Mesenchymal stem cell (in vitro differentiated cells and primary cell): ENCODE data around the gene OLFML2B.

ENCODE experiments used
- DNase-seq: peaks from one replicate; pipeline ENCODE4 v3.0.0-alpha.2; 2013
- H2AFZ ChIP-seq: one replicate; pipeline ENCODE4 v1.6.1; 2013; ENCODE audit warnings: low read depth, mild to moderate bottlenecking, control low read depth, inconsistent platforms, low read length, moderate library complexity
- H2AK5ac ChIP-seq: 2 replicates; pipeline ENCODE4 v1.6.1; 2013; ENCODE audit warnings: low read length, moderate library complexity, mild to moderate bottlenecking, inconsistent platforms; ENCODE audit not compliant: severe bottlenecking
- H2BK120ac ChIP-seq: one replicate; pipeline ENCODE4 v1.6.1; 2013; ENCODE audit warnings: low read depth, mild to moderate bottlenecking, inconsistent platforms, low read length, moderate library complexity
- H2BK12ac ChIP-seq, 2 experiments: one replicate each; pipeline ENCODE4 v1.6.1; 2013; ENCODE audit warnings: inconsistent platforms in 2 of 2, low read length in 2 of 2, mild to moderate bottlenecking in 2 of 2, moderate library complexity in 2 of 2, control low read depth in 1 of 2
- H2BK15ac ChIP-seq: one replicate; pipeline ENCODE4 v1.6.1; 2013; ENCODE audit warnings: mild to moderate bottlenecking, low read depth, inconsistent platforms; ENCODE audit not compliant: poor library complexity, severe bottlenecking
- H2BK5ac ChIP-seq: 2 replicates; pipeline ENCODE4 v1.6.1; 2013; ENCODE audit warnings: low read depth, mild to moderate bottlenecking, low read length, control low read depth, inconsistent platforms; ENCODE audit not compliant: poor library complexity, severe bottlenecking
- H3K14ac ChIP-seq, 2 experiments: one replicate each; pipeline ENCODE4 v1.6.1; 2013; ENCODE audit warnings: inconsistent platforms in 2 of 2, low read length in 2 of 2, control low read depth in 1 of 2, mild to moderate bottlenecking in 1 of 2, moderate library complexity in 1 of 2
- H3K18ac ChIP-seq, 2 experiments: one replicate each; pipeline ENCODE4 v1.6.1; 2013; ENCODE audit warnings: inconsistent platforms in 2 of 2, low read length in 2 of 2, control low read depth in 1 of 2, low read depth in 1 of 2, mild to moderate bottlenecking in 1 of 2
- H3K23ac ChIP-seq, 2 experiments: one replicate each; pipeline ENCODE4 v1.6.1; 2013; ENCODE audit warnings: inconsistent platforms in 2 of 2, low read length in 2 of 2, mild to moderate bottlenecking in 2 of 2, moderate library complexity in 2 of 2, control low read depth in 1 of 2
- H3K27ac ChIP-seq: 2 replicates; pipeline ENCODE4 v1.5.1; 2013; ENCODE audit warnings: mild to moderate bottlenecking, moderate library complexity, low read length, control low read depth, inconsistent platforms; ENCODE audit not compliant: poor library complexity, severe bottlenecking
- H3K27me3 ChIP-seq, 2 experiments: 2 replicates each; pipeline versions ENCODE4 v1.6.1 to v1.7.0; 2013; ENCODE audit warnings: low read length in 2 of 2, mild to moderate bottlenecking in 2 of 2, moderate library complexity in 2 of 2, control low read depth in 1 of 2, inconsistent platforms in 1 of 2; ENCODE audit not compliant: control insufficient read depth in 1 of 2, insufficient read depth in 1 of 2
- H3K36me3 ChIP-seq, 2 experiments: 2 replicates each; pipeline versions ENCODE4 v1.6.1 to v1.7.0; 2013; ENCODE audit warnings: low read length in 2 of 2, control low read depth in 1 of 2, inconsistent platforms in 1 of 2, low read depth in 1 of 2, mild to moderate bottlenecking in 1 of 2; ENCODE audit not compliant: insufficient read depth in 2 of 2, control insufficient read depth in 1 of 2
- H3K4ac ChIP-seq, 2 experiments: one replicate each; pipeline ENCODE4 v1.6.1; 2013; ENCODE audit warnings: inconsistent platforms in 2 of 2, low read length in 2 of 2, mild to moderate bottlenecking in 2 of 2, moderate library complexity in 2 of 2, control low read depth in 1 of 2, low read depth in 1 of 2
- H3K4me1 ChIP-seq: 2 replicates; pipeline ENCODE4 v1.6.1; 2013; ENCODE audit warnings: low read depth, low read length, control low read depth; ENCODE audit not compliant: control insufficient read depth, insufficient read depth
- H3K4me2 ChIP-seq: 2 replicates; pipeline ENCODE4 v1.6.1; 2013; ENCODE audit warnings: low read length, mild to moderate bottlenecking, inconsistent platforms; ENCODE audit not compliant: poor library complexity, severe bottlenecking
- H3K4me3 ChIP-seq, 2 experiments: 2 replicates each; pipeline versions ENCODE4 v1.5.1 to v1.7.0; 2013; ENCODE audit warnings: low read length in 2 of 2, mild to moderate bottlenecking in 2 of 2, control low read depth in 1 of 2, low read depth in 1 of 2; ENCODE audit not compliant: insufficient read depth in 1 of 2
- H3K79me1 ChIP-seq: replicated peaks from 2 replicates; pipeline ENCODE4 v1.6.1; 2013; ENCODE audit warnings: mild to moderate bottlenecking, control low read depth, low read length, inconsistent platforms; ENCODE audit not compliant: poor library complexity, severe bottlenecking
- H3K9ac ChIP-seq: 2 replicates; pipeline ENCODE4 v1.7.0; 2013; ENCODE audit warnings: mild to moderate bottlenecking, low read length, moderate library complexity
- H3K9me3 ChIP-seq: 2 replicates; pipeline ENCODE4 v1.7.0; 2013; ENCODE audit warnings: mild to moderate bottlenecking, low read length; ENCODE audit not compliant: control insufficient read depth
- H4K8ac ChIP-seq: one replicate; pipeline ENCODE4 v1.6.1; 2013; ENCODE audit warnings: inconsistent platforms, mild to moderate bottlenecking, low read length, moderate library complexity
- H4K91ac ChIP-seq: one replicate; pipeline ENCODE4 v1.6.1; 2013; ENCODE audit warnings: mild to moderate bottlenecking, low read length, inconsistent platforms
- WGBS: methylation state at CpG from one replicate; pipeline ENCODE4 v1.1.7; 2013; ENCODE audit warnings: mixed read lengths; 5-methylcytosine and 5-hydroxymethylcytosine counted together

OLFML2B gene

DNA sequence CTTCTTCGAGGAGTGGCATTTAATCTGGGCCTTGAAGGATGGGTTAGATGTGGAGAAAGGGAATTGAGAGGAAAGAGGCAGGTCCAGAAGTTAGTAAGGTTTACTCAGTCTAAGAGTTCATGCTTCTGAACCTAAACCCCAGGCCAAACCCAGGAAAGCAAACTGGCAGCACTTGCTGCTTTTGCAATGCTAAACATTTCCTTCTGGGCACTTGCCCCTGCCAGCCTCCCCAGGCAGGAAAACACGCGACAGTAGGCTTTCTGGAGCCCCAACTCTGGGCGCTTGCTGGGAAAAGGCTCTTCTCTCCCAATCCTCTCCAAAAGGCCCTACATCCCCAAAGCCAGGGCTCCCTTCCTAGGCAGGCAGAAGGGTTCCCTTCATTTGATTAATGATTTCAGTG is 2.5 kb downstream of the OLFML2B start:
- Histone ChIP-seq H3K79me1 (peaks cover 12% of the 10 kb centered on the region), H2AFZ (no peak overlapping the region), H2BK12ac (no peak overlapping the region), H3K4me3 (peak overlapping the region in 1 of 2 experiments; percentile 94), H2AK5ac (peak overlapping the region; percentile 55), H3K9me3 (no peaks in the 10 kb centered on the region), H3K27me3 (no peaks in the 10 kb centered on the region), H3K4me2 (peak overlapping the region; percentile 24), H3K36me3 (peaks cover 3 to 35% of the 10 kb centered on the region in 2 experiments), H3K18ac (no peak overlapping the region), H4K8ac (no peak overlapping the region), H4K91ac (no peak overlapping the region), H3K4ac (no peak overlapping the region), H2BK120ac (no peak overlapping the region), H3K27ac (peak overlapping the region; percentile 4), H3K23ac (no peak overlapping the region), H3K9ac (peak overlapping the region; percentile 59), H3K4me1 (peaks cover 26% of the 10 kb centered on the region), H2BK15ac (no peak overlapping the region), H2BK5ac (no peak overlapping the region), H3K14ac (no peak overlapping the region)
- WGBS, result 98% methylated on average over 4 of the region's 4 CpGs
- DNase-seq, result no peak

DNA sequence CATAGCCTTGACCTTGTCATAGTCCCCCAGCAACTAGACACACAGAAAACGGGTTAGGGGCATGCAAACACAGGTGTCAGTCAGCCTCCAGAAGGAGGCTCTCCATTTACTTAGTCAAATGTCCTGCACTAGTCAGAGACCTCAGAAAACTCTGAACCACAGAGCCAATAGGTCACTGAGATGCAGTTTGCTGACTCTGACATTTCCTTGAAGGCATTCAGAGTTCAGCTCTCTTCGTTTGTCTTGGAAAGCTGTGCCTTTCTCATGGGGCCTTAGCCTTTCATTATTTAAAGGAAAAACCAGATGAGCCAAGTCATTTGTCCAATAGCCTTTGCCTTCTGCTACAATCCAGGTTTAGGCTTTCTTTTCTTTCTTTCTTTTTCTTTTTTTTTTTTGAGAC is 3.5 kb downstream of the OLFML2B start:
- no peaks in the 10 kb centered on the region for H3K27me3 ChIP-seq
- H3K36me3 ChIP-seq, result peaks cover 8 to 44% of the 10 kb centered on the region in 2 experiments
- no peak overlapping the region for H3K23ac ChIP-seq
- no peak overlapping the region for H3K4me2 ChIP-seq
- no peak for DNase-seq
- no peak overlapping the region for H3K27ac ChIP-seq
- H3K4me1 ChIP-seq, result peaks cover 26% of the 10 kb centered on the region
- H4K91ac ChIP-seq, result no peak overlapping the region
- peaks cover 12% of the 10 kb centered on the region for H3K79me1 ChIP-seq
- H2BK15ac ChIP-seq, result no peak overlapping the region
- no peak overlapping the region for H2BK5ac ChIP-seq
- H4K8ac ChIP-seq, result no peak overlapping the region
- 73% methylated on average over 2 of the region's 2 CpGs for WGBS
- H2AFZ ChIP-seq, result no peak overlapping the region
- no peak overlapping the region for H3K18ac ChIP-seq
- no peak overlapping the region for H2AK5ac ChIP-seq
- no peak overlapping the region for H2BK12ac ChIP-seq
- peak overlapping the region in 1 of 2 experiments; percentile 10 for H3K4me3 ChIP-seq
- H2BK120ac ChIP-seq, result no peak overlapping the region
- no peak overlapping the region for H3K14ac ChIP-seq
- H3K9me3 ChIP-seq, result no peaks in the 10 kb centered on the region
- no peak overlapping the region for H3K9ac ChIP-seq
- H3K4ac ChIP-seq, result no peak overlapping the region

DNA sequence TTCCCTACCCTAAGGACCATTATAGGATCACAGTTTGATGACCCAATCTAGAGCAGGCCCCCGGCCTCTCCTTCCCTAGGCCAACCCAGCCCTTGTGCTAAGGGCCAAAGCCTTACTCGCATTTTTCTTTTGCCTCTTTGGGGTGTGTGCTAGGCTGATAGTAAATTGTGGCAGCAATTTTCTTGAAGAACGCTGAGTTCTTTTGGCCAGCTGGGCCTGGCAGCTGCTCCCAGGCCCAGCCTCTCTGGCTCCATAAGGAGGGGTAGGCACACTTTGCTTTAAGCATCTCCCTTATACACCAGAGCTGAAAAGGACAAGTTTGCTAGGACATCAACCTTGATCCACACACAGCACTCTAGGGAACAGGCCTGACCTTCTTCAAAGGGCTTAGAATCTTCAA is 4.2 kb downstream of the OLFML2B start:
- Histone ChIP-seq H3K4ac (no peak overlapping the region), H2AK5ac (peak overlapping the region; percentile 0), H2BK12ac (no peak overlapping the region), H3K18ac (no peak overlapping the region), H3K23ac (no peak overlapping the region), H3K14ac (no peak overlapping the region), H3K27ac (peak overlapping the region; percentile 18), H4K91ac (no peak overlapping the region), H3K9me3 (no peaks in the 10 kb centered on the region), H4K8ac (no peak overlapping the region), H2BK15ac (no peak overlapping the region), H2BK120ac (no peak overlapping the region), H2BK5ac (no peak overlapping the region), H3K4me1 (peaks cover 26% of the 10 kb centered on the region), H3K9ac (no peak overlapping the region), H3K27me3 (no peaks in the 10 kb centered on the region), H3K4me2 (no peak overlapping the region), H2AFZ (no peak overlapping the region), H3K36me3 (peaks cover 12 to 52% of the 10 kb centered on the region in 2 experiments), H3K79me1 (peaks cover 12% of the 10 kb centered on the region), H3K4me3 (peak overlapping the region in 1 of 2 experiments; percentile 10)
- 84% methylated on average over 3 of the region's 3 CpGs for WGBS
- DNase-seq, result no peak

DNA sequence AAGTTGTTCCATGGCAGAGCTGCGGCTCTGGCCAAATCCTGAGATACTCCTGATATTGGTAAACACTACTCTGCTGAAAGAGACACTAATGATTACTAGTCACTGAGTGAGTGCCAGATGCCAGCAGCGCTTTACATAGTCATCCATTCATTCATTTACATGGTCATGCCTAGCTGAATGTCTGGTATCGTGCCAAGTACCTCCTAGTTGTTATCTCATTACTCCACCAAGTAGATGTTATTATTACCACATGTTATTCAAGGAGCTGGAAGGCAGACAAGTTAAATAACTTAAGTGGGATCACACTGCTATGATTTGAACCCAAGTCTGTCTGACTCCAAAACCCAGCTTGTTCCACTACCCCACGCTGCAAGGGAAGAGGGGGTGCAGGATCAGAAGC is 4.7 kb downstream of the OLFML2B start:
- H3K36me3 ChIP-seq, result peaks cover 12 to 56% of the 10 kb centered on the region in 2 experiments
- no peak overlapping the region for H3K4me3 ChIP-seq
- H3K18ac ChIP-seq, result no peak overlapping the region
- no peak overlapping the region for H2BK5ac ChIP-seq
- H4K8ac ChIP-seq, result no peak overlapping the region
- peaks cover 12% of the 10 kb centered on the region for H3K79me1 ChIP-seq
- no peak overlapping the region for H2AK5ac ChIP-seq
- H3K14ac ChIP-seq, result no peak overlapping the region
- WGBS, result 94% methylated on average over 4 of the region's 4 CpGs
- no peak overlapping the region for H3K23ac ChIP-seq
- H3K4ac ChIP-seq, result no peak overlapping the region
- H3K4me1 ChIP-seq, result peaks cover 26% of the 10 kb centered on the region
- no peak overlapping the region for H3K9ac ChIP-seq
- H3K4me2 ChIP-seq, result no peak overlapping the region
- no peak for DNase-seq
- no peak overlapping the region for H2BK15ac ChIP-seq
- H2BK12ac ChIP-seq, result no peak overlapping the region
- H3K27ac ChIP-seq, result peak overlapping the region; percentile 18
- H4K91ac ChIP-seq, result no peak overlapping the region
- no peak overlapping the region for H2BK120ac ChIP-seq
- no peak overlapping the region for H2AFZ ChIP-seq
- H3K9me3 ChIP-seq, result no peaks in the 10 kb centered on the region
- H3K27me3 ChIP-seq, result no peaks in the 10 kb centered on the region
